Activated gamma-delta T cell treated with Interleukin-2 at 50 U/mL for 16 hours (primary cell): Measurements from ENCODE around the gene ALLC.
"Not testable (repeated sequence)": the region's sequence is repeated elsewhere in the genome, so short reads cannot be mapped to it uniquely, and the experiment has no call there.

Experiments
- DNase-seq: peaks from one replicate; pipeline ENCODE4 v3.0.0-alpha.2; 2020

The ALLC gene

GRCh38 chr2:3626812-3627499, 31.0 kb upstream of the ALLC start:
- no peak for DNase-seq

GRCh38 chr2:3627500-3628100, 30.4 kb upstream of the ALLC start:
- DNase-seq, result no peak

- DNase-seq, result no peak
These were observed 29.7 kb upstream of the ALLC start for GRCh38 chr2:3628241-3628679.

GRCh38 chr2:3628800-3629199, 29.2 kb upstream of the ALLC start:
- no peak for DNase-seq

- DNase-seq, result no peak
These were observed 27.4 kb upstream of the ALLC start for GRCh38 chr2:3630631-3631030.

- no peak for DNase-seq
These were observed 26.7 kb upstream of the ALLC start for GRCh38 chr2:3631161-3631850.

DNA sequence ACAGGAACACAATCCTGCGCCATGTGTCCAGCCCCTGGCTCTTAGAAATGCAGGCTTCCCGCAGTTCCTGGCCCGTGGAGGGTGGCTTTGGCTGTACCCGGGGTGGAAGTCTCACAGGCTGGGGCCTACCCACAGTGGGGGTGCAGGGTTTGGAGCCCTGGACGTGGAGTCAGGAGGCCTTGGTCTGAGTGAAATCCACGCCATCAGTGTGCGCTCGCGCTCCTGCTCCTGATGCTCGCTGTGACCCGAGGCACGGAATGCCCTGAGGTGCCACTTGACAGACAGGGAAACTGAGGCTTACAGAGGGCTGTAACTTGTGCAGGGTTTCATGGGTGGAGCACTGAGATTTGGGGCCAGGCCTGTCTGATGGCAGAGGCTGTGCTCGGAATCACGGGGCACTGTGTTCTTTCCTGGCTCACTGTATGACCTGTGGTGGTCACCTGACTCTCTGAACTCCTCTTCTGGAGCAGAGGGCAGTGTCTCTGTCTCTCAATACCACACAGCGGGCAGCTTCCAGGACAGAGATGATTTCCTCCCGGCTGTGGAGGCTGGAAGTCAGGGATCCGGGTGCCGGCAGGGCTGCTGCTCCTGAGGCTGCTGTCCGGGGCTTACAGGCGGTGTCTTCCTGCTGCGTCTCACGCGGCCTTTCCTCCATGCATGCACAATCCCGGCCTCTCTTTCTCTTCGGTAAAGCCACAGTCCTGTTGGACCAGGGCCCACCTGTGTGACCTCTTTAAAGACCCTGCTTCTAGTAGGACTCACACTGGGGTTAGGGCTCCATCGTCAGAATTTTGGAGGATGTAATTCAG, 25.9 kb upstream of the ALLC start:
- DNase-seq, result no peak

DNA sequence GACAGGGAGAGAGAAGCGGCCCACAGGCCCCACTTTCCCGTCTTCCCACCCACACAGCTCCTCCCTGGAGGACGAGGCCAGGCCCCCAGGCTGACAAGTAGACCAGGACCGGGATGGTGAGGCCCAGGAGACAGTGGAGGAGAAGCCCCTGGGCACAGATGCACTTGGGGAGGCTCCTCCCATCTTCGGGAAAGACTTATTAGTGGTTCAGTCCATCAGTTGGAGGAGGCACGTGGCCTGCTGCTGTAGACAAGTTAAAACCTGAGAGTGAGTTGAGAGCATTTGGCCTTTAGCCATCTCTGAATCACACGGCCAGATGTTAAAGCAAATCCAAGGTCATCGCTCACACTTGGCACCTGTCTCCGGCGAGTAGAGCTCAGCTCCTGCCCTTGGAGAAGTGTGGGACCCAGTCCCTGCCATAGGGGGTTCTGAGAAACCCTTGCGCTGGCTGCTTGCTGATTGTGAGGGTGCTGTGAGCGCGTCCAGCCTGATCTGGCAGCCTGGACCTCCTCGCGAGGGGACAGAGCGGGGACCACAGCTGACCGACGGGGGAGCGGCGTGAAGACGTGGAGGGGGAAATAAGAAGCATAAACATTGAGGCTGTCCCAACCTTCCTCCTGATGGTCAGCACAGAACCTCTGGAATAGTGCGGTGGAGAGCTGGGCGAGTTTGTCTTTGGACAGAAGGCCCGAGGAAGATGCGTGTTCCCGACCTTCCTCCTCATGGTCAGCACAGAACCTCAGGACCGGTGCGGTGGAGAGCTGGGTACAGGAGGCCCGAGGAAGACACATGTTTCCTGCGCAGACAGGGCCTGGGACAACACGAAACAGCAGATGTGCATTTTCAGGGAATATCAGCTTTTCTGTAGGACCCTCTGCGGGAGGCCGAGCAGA, 24.7 kb upstream of the ALLC start:
- no peak for DNase-seq

DNA sequence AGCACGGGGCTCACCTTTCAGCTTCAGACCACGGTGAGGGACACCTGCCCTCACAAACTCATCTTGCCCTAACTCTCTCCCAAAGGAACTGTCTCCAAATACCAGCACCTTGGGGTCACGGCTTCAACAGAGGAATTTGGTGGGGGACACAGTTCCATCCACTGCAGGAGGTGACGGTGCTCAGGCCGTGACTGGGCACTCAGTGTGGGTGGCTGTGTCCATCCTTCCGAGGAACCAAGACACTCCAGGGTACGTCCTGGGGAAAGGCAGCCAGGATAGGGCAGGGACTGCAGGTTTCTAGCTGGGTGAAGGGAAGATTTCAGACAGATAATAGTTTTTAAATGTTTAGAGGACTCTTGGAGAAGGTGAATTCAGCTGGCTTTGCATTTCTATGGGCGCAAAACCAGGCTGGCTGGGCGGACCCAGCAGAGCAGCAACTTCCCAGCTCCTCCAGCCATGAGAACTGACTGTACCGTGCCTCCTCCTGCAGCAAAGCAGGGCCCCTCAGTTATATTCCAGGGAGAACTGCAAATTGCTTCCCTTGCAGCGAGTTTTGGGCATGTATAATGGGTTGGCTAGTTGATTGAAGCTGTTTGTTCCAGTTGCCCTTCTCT, 23.9 kb upstream of the ALLC start:
- no peak for DNase-seq

GRCh38 chr2:3634596-3635121, 23.3 kb upstream of the ALLC start:
- DNase-seq, result no peak

DNA sequence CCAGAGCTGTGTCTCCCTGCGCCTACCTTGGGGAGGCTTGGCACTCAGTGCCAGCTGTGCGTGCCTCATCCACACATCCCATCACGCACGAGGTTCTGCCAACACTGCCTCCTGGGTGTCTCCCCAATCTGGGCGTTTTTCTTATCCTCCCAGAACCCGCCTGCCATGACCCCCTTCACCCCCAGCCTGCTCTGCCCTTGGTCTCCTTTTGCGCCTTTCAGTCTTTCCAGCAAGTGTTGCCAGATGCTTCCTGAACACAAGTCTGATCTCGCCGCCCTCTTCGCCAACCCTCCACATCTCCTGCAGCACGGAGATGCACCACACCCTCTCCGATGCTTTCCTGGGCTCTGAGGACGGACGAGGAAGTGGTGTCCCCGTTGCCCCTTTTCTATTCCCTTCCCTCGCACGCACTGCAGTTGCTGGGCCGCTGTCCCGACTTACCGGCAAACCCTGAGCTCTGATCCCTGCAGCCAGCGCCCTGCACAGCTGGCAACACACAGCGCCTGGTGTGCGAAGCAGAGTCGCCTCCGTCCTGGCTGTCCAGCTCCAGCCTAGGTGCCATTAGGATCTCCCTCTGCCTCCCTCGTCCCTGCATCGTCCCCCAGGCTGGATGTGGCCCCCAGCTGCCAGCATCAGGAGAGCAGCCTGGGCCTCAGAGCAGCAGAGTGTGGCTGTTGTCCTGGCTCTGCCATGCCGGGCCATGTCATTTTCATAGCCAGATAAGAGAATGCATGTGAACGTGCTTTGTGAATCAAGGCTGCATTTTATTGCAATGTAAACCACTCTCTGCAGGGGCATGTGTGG, 22.6 kb upstream of the ALLC start:
- no peak for DNase-seq

GRCh38 chr2:3635975-3636327, 22.0 kb upstream of the ALLC start:
- not testable (repeated sequence) for DNase-seq

GRCh38 chr2:3636586-3637310, 21.3 kb upstream of the ALLC start:
- no peak for DNase-seq

GRCh38 chr2:3637311-3637675, 20.7 kb upstream of the ALLC start:
- DNase-seq, result no peak

DNA sequence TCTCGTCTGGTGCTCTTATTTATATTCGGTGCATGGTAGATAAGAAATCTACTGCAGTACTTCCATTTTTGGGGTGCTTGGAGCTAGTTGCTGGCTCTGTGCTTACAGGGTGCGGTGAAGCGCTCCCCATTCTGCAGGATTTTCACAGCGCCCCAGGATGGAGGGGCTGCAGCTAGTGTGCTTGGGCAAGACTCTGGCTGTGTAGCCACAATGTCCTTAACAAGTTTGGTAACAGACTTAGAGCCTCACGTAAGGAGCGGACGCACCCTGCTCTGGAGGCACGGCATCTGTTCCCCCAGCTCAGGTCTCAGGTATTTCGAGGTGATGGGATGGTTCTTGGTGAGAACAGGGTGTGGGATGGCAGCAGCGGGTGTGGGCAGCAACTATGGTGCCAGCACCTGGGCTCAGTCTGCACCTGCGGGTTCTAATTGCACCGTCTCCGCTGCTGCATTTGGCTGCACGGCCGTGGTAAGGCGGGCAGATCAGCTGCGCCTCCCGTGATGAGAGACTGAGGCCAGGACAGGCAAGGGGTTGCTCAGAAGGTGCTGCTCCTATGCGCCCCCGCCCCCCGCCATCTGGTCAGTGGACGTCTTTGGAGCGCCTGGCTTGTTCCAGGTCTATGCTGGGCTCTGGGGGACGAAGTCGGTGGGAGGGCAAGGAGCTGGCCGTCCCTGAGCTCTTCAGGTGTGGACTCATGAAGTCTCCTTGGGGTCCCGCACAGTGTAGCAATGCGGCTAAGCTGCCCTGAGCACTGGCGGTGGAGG, 20.1 kb upstream of the ALLC start:
- no peak for DNase-seq

- DNase-seq, result no peak
These were observed 19.6 kb upstream of the ALLC start for GRCh38 chr2:3638456-3638810.

DNA sequence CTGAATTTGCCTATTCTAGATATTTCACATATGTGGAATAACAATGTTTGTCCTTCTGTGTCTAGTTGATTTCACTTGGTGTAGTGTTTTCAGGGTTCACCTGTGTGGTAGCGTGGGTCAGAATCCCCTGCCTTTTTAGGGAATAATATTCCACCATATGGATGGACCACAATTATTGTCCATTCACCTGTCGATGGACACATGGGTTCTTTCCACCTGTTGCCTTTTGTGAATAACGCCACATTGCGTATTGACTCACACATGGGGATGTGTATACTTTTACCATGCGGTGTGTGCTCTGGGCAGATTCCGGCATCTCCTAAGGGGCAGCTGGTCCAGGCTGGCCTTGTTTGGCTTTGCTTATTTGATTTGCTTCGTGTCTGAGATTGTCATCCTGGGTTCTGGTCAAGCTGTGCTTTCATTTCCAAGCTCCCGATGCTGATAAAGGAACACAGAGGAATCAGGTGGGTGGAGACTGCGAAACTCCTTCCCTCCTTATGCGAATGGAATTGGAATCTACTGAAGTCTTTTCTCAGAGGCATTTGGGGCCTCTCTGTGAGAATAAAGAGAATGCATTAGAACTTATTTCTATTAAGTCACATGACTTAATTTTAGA, 18.9 kb upstream of the ALLC start:
- no peak for DNase-seq

DNA sequence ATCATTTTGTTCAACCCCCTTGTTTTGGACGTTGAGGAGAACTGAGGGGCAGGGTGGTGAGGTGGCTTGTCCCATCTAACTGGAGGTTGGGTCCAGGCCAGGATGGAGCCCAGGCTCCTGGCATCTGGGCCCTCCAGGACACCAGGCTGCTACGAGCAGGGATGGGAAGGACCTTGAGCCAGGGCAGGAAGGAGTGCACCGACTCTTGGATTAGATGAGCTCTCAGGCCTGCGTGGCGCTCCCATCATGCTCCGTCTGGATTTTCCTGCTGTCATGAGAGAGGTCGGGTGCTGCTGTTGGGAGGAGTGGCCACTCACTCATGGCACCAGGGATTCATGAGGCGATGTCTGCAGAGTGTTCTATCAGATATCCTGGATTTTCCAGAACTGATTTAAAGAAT, 18.3 kb upstream of the ALLC start:
- DNase-seq, result no peak

DNA sequence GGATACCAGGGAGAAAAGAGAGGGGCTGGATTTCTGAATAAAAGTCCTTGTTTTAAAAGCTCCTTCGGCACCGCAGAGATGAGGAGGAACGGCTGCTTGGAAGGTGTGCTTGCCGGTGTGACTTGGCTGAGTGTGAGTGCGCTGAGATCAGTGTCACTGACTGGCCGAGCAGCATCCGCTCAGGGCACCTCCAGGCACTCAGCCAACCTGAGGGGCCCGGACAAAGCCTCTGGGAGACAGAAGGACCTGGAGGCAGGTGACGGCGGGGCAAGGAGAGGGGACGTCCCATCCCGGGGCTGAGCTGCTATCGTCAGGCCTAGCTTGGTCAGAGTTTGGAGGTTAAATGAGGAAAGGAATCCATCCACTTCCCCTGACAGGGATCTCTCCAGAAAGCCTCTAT, 16.8 kb upstream of the ALLC start:
- no peak for DNase-seq
